GM18498 (cell line): ENCODE results near the gene PARP11.

Experiments
- ATAC-seq: cut with Tn5 transposase; IDR thresholded peaks from one replicate; pipeline ENCODE4 v1.9.1; 2021; ENCODE audit warnings: mild to moderate bottlenecking, moderate library complexity; ENCODE audit not compliant: unreplicated experiment

PARP11 gene

GRCh38 chr12:3872800-3873636 is at the start of gene PARP11:
Gene PARP11, minus strand, starts transcription at chr12:3873399. Its CDS starts 170 bp downstream, at chr12:3873229.
- peak; percentile 96 for ATAC-seq

GRCh38 chr12:3922033-3922432 is 48.8 kb upstream of the PARP11 start:
- no peak for ATAC-seq

GRCh38 chr12:3921526-3921925 is 48.3 kb upstream of the PARP11 start:
- ATAC-seq: no peak

GRCh38 chr12:3921151-3921471 is 47.9 kb upstream of the PARP11 start:
- ATAC-seq: no peak

GRCh38 chr12:3920351-3921150 is 47.4 kb upstream of the PARP11 start:
- no peak for ATAC-seq

GRCh38 chr12:3913278-3913677 is 40.1 kb upstream of the PARP11 start:
- ATAC-seq: no peak

- ATAC-seq: no peak
These were observed 39.7 kb upstream of the PARP11 start for GRCh38 chr12:3912863-3913262.

- no peak for ATAC-seq
These were observed 38.2 kb upstream of the PARP11 start for GRCh38 chr12:3911409-3911808.

GRCh38 chr12:3905664-3906063 is 32.5 kb upstream of the PARP11 start:
- ATAC-seq: no peak

- ATAC-seq: no peak
These were observed 31.8 kb upstream of the PARP11 start for GRCh38 chr12:3904999-3905398.

- ATAC-seq: no peak
These were observed 29.7 kb upstream of the PARP11 start for GRCh38 chr12:3902921-3903320.

- ATAC-seq: no peak
These were observed 27.9 kb upstream of the PARP11 start for GRCh38 chr12:3901116-3901515.

GRCh38 chr12:3898756-3899155 is 25.6 kb upstream of the PARP11 start:
- no peak for ATAC-seq

- ATAC-seq: no peak
These were observed 24.3 kb upstream of the PARP11 start for GRCh38 chr12:3897371-3897971.

GRCh38 chr12:3896801-3897351 is 23.7 kb upstream of the PARP11 start:
- no peak for ATAC-seq

- no peak for ATAC-seq
These were observed 23.2 kb upstream of the PARP11 start for GRCh38 chr12:3896356-3896755.

GRCh38 chr12:3892631-3893030 is 19.4 kb upstream of the PARP11 start:
- no peak for ATAC-seq

- ATAC-seq: no peak
These were observed 18.0 kb upstream of the PARP11 start for GRCh38 chr12:3891201-3891600.

GRCh38 chr12:3888659-3889058 is 15.5 kb upstream of the PARP11 start:
- no peak for ATAC-seq

GRCh38 chr12:3885277-3886094 is 12.3 kb upstream of the PARP11 start:
- ATAC-seq: no peak

GRCh38 chr12:3884671-3885070 is 11.5 kb upstream of the PARP11 start:
- ATAC-seq: no peak
